GM18498 (cell line): ENCODE measurements around the gene VPS26A.
"Not testable (repeated sequence)": the region's sequence is repeated elsewhere in the genome, so short reads cannot be mapped to it uniquely, and the experiment has no call there.

Experiments
- ATAC-seq: cut with Tn5 transposase; IDR thresholded peaks from one replicate; pipeline ENCODE4 v1.9.1; 2021; ENCODE audit warnings: mild to moderate bottlenecking, moderate library complexity; ENCODE audit not compliant: unreplicated experiment

VPS26A gene

GRCh38 chr10:69102440-69102839 lies 21.5 kb upstream of the VPS26A start:
- no peak for ATAC-seq

- no peak for ATAC-seq
Observed at GRCh38 chr10:69103784-69104183, 20.2 kb upstream of the VPS26A start.

GRCh38 chr10:69104994-69105790 lies 18.8 kb upstream of the VPS26A start:
- ATAC-seq, result no peak

- ATAC-seq, result no peak
Observed at GRCh38 chr10:69107176-69107490, 16.8 kb upstream of the VPS26A start.

DNA sequence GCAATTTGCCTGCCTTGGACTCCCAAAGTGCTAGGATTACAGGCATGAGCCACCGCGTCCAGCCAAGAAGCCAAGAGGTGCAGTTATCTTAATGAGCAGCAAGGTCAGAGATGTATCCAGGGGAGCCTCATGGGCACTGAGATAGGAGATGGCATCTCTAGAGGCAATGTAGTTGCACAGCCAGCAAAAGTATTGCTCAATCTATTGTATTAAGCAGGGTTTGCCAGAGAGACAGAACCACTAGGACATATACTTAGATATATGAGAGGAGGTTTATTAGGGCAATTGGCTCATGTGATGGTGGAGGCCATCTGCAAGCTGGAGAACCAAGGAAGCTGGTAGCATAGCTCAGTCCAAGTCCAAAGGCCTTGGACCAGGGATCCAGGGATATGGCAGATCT lies 16.3 kb upstream of the VPS26A start:
- ATAC-seq, result no peak

DNA sequence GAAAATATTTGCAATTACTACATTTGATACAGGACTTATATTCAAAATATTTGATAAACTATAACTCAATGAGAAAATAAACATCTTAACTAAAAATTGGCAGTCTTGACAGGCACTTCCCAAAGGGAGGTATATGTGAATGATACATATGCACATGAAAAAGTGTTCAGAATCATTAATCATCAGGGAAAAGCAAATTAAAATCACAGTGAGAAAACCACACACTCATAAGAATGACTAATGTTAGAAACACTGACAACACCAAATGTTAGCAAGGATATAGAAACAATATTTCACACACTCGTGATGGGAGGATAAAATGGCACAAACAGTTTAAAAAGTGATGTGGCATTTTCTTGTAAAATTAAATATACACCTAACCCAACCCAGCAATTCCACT lies 4.1 kb upstream of the VPS26A start:
- no peak for ATAC-seq

- ATAC-seq, result peak; percentile 64
Observed at GRCh38 chr10:69123306-69123746, 652 bp upstream of the VPS26A start.

DNA sequence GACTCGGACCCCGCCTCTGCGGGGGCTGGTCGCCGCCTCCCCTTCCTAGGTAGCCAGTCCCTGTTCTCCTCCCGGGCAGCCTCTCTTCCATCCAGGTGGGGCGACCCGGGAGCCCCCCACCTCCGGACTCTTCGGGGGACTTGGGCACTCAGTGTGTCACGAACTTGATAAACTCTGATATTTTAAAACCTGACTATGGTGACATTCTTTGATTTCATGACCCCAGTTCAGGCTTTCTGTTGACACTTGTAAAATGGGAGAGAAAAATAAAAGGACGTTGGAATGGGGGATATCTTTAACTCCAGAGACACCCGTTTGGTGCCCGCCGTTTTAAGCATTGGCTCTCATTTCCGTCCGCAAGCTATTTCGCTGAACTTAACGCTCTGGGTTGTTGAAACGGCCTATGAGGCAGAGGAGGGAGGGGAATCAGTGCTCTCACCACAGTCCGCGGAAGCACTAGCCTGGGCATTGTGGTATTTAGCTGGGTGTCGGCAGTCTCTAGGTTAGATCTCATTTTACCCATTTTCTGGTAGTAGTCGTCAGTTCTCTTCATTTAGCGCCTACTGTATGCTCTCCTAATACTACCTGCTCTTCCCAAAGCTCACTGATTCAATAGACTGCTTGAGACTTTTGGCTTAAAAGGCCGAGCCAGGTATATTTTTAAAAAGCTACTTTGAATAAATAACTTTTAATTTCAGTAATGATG lies 738 bp downstream of the VPS26A start:
- peak; percentile 34 for ATAC-seq

GRCh38 chr10:69125554-69125953 lies 1.6 kb downstream of the VPS26A start:
- ATAC-seq, result no peak

DNA sequence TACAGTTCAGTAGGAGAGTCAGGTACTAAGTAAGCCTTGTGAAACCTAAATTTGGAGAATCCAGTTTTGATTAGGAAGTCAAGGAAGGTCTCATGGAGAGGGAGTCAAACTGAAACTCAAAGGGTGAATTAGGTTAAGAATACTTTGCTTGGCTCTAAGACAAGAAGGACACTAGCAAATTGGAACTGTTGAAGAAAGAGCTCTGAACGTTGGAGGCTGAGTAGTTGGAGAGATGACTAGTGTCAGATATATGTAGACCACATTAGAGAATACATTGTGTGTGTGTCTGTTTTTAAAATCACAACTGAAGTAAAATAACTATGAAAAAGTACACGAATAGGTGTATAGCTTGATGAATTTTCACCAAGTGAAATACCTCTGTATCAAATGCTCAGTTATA lies 6.3 kb downstream of the VPS26A start:
- no peak for ATAC-seq

GRCh38 chr10:69139961-69140360 lies 16.0 kb downstream of the VPS26A start:
- no peak for ATAC-seq

DNA sequence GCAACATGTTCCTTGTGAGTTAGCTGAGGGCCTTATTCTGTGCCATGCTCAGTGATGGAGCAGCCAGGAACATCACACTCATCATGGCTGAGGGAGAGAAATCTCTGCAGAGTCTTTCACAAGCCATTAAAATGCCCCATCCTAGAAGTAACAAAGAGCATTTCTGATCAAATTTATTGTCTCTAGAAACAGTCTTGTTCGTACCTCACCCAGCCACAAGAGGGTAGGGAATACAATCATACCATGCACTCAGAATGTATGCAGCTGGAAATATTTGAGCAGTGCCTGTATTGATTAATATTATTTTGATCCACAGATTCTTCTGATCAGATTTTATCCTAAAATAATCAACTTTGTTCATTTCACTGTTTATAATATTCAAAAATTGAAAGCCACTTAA lies 17.3 kb downstream of the VPS26A start:
- no peak for ATAC-seq

- not testable (repeated sequence) for ATAC-seq
Observed at GRCh38 chr10:69142074-69142473, 18.1 kb downstream of the VPS26A start.

- no peak for ATAC-seq
Observed at GRCh38 chr10:69142983-69143382, 19.0 kb downstream of the VPS26A start.

GRCh38 chr10:69145329-69145728 lies 21.4 kb downstream of the VPS26A start:
- ATAC-seq, result no peak

DNA sequence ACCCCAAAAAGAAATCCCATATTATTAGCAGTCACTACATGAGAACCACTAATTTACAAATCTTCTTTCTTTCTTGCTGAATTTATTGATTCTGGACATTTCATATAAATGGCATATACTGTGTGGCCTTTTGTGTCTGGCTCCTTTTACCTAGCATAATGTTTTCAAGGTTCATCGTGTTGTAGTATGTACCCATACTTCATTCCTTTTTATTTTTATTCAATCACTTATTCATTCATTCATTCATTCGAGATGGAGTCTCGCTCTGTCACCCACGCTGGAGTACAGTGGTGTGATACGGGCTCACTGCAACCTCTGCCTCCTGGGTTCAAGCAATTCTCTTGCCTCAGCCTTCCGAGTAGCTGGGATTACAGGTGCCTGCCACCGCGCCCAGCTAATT lies 21.9 kb downstream of the VPS26A start:
- no peak for ATAC-seq

GRCh38 chr10:69146759-69147158 lies 22.8 kb downstream of the VPS26A start:
- no peak for ATAC-seq

DNA sequence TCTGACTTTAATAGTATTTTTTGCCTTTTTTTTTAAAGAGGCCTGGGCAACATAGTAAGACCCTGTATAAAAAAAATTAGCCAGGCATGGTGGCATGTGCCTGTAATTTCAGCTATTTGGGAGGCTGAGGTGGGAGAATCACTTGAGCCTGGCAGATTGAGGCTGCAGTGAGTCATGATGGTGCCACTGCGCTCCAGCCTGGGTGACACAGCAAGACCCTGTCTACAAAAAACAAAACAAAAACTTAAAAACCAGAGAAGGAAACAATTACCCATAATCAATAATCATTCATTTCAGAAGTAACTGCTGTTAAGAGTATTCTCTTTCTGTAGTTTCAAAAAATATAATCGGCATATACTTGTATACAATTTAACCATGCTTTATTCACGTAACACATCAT lies 28.0 kb downstream of the VPS26A start:
- no peak for ATAC-seq

- ATAC-seq, result no peak
Observed at GRCh38 chr10:69153227-69153626, 29.2 kb downstream of the VPS26A start.

DNA sequence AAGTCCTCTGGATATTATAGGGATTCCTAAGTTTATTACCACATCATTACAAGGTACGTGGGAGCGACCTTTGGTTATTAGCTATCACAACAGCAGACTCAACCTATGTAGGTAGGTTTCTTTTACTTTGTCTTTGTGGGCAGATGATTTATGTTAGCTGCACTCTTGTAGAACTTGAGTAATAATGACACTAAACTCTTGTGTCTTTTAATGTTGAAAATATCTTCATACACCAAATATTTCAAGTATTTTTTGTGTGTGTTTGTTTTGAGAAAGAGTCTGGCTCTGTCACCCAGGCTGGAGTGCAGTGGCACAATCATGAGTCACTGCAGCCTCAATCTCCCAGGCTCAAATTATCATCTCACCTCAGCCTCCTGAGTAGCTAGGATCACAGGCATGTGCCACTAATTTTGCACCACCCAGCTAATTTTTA lies 36.8 kb downstream of the VPS26A start:
- ATAC-seq, result no peak

DNA sequence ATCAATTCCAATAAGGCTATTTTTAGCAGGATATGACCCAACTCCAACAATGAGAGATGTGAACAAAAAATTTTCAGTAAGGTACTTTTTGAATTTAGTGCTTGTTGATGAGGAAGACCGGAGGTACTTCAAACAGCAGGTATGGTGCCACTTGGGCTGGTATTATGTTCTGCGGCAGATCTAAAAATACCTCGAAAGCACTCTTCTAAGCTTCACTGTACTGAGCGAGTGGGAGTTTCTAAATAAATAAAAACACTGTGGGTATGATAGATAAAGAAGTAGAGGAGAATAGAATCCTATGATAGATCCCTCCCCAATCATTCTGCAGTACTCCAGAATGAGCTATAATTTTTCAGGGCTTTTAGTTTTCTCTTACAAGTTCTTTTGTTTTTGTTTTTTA lies 44.5 kb downstream of the VPS26A start:
- no peak for ATAC-seq

GRCh38 chr10:69172241-69172982 lies 48.4 kb downstream of the VPS26A start:
- peak; percentile 45 for ATAC-seq
